Left ventricle myocardium superior (tissue), 1 donor: Measurements from ENCODE around the gene IL6. TPM values are rescaled to one million over a fixed set of nuclear protein-coding genes. Genes with fewer than 3 reads are reported as not detected.
"Not testable (repeated sequence)": the region's sequence is repeated elsewhere in the genome, so short reads cannot be mapped to it uniquely, and the experiment has no call there.

Experiments
- ATAC-seq: fragments of 200-7000 bp; cut with Tn5 transposase; one replicate; pipeline ENCODE4 v1.9.1; 2020; ENCODE audit warnings: mild to moderate bottlenecking, moderate library complexity
- DNase-seq: peaks from one replicate; pipeline ENCODE4 v3.0.0-alpha.2; 2020
- intact Hi-C: fragments of 100-400 bp; cut with micrococcal nuclease; formaldehyde crosslinking; loops from one replicate; pipeline ENCODE4 v1.11.0; 2022
- long read RNA-seq: library from polyadenylated mRNA; unstranded; transcript quantifications from one replicate; pipeline ENCODE4 v2.0.0, GENCODE V29; 2021
- total RNA-seq: library from RNA; stranded (reverse); fragmentation: NEBNext Ultra II Directional; extraction: Animal tissue kit (Norgen Biotek cat#: 25700); gene quantifications from one replicate; pipeline ENCODE4 v1.2.1, GENCODE V29; 2021
- donor health status: DM: no; HTN: yes; CAD: no; lungs with severe emphysema.

Gene IL6
- 1.2 TPM for total RNA-seq
- long read RNA-seq, partial matches to known transcripts = 0 of 1 reads
- long read RNA-seq, other reads (novel, unspliced or antisense) = 0 of 1 reads

DNA sequence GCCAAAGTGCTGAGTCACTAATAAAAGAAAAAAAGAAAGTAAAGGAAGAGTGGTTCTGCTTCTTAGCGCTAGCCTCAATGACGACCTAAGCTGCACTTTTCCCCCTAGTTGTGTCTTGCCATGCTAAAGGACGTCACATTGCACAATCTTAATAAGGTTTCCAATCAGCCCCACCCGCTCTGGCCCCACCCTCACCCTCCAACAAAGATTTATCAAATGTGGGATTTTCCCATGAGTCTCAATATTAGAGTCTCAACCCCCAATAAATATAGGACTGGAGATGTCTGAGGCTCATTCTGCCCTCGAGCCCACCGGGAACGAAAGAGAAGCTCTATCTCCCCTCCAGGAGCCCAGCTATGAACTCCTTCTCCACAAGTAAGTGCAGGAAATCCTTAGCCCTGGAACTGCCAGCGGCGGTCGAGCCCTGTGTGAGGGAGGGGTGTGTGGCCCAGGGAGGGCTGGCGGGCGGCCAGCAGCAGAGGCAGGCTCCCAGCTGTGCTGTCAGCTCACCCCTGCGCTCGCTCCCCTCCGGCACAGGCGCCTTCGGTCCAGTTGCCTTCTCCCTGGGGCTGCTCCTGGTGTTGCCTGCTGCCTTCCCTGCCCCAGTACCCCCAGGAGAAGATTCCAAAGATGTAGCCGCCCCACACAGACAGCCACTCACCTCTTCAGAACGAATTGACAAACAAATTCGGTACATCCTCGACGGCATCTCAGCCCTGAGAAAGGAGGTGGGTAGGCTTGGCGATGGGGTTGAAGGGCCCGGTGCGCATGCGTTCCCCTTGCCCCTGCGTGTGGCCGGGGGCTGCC is at the start of gene IL6:
IL6 (plus strand) TSS at position 294 of the 807 bp plus-strand sequence; CDS start at position 357, 63 bp downstream.
- DNase-seq (peak; percentile 92), ATAC-seq (peak; percentile 95)
- intact Hi-C loops = no loop called here

DNA sequence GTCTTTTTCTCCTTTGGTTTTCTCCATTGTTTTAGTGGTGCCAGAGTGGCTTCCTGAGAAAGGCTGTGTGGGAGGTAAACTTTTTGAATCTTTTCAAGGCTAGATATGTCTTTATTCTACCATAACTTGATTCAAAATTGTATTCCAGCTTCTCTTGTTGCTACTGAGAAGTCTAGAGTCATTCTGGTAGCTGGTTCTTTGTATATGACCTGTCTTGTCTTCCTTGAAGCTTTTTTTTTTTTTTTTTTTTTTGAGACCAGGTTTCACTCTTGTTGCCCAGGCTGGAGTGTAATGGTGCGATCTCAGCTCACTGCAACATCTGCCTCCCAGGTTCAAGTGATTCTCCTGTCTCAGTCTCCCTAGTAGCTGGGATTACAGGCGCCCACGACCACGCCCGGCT is 49.7 kb upstream of the IL6 start:
- ATAC-seq, intact Hi-C loops, DNase-seq: not testable (repeated sequence)

DNA sequence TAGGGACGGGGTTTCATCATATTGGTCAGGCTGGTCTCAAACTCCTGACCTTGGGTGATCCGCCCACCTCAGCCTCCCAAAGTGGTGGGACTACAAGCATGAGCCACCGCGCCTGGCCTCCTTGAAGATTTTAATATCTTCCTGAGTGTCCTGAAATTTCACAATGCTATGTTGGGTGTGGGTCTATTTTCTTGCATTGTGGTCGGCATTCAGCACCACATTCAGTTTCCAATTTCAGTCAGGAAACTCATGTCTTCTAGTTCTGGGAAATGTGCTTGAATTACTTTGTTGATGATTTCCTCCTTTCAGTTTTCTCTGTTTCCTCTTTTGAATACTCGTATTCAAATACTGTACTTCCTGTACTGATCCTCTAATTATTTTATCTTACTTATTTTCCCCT is 49.3 kb upstream of the IL6 start:
- intact Hi-C loops = no loop called here
- ATAC-seq (no peak), DNase-seq (no peak)

DNA sequence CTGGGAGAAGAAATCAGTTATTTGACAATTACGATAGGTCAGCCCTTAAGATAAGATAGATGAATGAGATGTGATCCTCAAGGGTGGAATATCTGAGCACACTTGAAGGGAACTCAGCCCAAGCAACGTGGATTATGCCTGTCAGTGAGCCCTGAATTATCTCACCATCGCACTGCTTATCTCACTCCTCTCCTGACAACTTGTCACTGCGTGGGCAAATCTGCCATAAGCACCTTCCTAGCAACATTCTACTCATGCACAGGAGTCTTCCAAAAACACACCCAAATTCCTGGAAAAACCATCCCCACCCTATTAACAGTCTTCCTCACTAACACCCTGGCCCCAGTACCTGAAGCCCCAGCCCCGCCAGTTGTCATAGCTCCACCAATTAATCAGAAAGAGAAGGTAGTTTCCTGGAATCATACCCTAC is 46.5 kb upstream of the IL6 start:
- intact Hi-C loops = no loop called here
- ATAC-seq (no peak), DNase-seq (no peak)

DNA sequence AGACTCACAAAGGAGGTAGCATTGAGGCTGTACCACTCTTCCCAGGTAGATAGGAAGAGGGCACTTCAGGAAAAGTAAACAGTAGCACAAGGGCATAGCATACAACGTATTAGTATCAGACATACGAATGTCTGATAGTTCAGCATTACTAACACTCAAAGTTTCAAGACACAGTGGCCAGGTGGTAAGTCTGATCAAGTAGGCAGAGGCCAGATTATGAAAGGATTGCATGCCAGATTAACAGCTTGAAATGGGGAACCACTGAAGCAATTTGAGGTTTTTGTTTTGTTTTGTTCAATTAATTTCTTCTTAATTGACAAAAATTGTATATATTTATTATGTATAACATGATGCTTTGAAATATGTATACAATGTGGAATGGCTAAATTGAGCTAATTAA is 45.7 kb upstream of the IL6 start:
- intact Hi-C loops = no loop called here
- ATAC-seq = no peak
- no peak for DNase-seq

DNA sequence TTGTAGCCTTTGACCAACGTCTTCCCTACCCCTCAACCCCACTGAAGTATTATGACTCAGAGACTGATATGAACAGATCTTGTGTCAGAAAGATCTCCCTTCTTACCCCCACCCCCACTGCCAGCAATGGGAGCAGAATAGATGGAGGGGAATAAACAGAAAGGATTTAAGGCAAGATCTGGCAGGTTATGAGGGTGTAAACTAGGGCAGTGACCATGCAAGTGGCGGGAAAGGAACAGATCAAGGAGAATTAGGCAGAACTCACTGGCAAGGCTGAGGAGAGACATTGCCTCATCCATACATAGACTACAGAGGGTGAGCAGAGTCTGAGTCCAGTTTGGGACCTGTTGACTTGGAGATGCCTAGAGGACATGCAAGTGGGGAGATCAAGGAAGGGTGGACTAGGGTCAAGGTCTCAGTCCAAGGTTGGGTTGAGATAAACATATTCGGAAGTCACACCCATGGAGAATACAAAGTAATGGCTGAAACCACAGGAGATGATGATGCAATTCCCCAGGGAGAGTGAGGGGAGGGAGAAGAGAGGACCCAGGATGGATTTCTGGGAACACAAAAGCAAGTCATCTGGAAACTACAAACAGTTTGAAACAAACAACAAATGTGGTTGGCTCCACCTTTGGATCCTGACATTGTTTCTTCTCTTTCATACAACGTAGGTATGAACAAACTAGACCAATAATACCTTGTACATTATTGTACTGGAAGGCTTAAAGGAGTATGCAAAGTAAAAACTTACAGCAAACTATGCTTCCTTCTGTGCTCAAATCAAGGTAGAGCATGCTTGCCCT is 44.9 kb upstream of the IL6 start:
- no peak for ATAC-seq

DNA sequence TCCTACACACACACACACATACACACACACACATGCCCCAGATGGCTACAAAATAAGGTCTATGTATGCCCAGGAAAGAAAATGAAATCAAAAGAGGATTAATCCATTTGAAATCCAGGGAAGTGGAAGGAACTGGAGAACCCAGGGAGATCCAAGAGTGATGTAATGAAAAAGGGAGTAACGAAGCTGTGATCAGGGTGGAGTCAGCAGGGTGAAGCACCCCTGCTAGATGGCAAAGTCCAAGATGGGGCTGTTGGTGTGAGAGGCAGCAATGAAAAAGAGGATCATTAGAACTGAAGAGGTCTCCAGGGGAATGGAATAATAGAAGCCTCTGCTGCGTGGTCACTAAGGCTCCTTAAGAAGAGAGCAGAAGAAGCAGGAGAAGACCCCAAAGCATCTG is 43.6 kb upstream of the IL6 start:
- ATAC-seq (no peak), DNase-seq (no peak)
- intact Hi-C loops = no loop called here

More for the DNA sequence above, 44.9 kb upstream of the IL6 start:
- intact Hi-C loops = no loop called here
- DNase-seq = no peak

DNA sequence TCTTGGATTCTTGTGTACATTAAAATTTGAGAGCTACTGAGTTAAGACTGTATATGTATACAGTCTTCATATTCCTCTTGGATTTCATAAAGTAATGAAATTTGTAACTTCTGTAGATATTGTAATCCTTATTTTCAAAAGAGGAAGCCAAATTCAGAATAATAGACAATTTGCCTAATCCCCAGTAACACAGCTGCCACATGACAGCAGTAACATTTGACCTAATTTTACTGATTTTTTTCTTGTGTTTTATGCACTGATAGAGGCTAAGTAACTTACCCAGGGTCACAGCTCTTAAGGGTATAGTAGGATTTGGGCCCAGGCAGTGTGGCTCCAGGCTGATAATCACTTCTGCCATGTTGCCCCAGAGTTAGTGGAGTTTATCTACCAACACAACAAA is 40.4 kb upstream of the IL6 start:
- no peak for ATAC-seq

DNA sequence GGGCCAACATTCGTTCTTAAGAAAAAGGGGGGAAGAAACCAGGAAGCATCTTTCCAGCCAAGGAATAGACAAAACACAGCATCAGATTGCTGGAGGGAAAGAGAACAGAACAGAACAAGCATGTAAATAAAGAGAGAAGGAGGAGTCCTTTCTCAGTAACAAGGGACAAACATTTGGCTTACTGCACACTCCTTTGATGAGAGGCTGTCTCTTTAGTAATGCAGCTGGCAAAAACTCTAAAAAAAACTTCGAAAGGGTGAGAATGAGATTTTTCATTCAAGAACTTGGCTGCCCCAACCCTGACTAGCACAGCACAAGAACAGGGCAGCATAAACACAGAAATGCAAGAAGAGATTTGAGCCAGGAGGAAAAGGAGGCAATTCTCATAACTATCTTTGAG is 38.9 kb upstream of the IL6 start:
- intact Hi-C loops = no loop called here
- DNase-seq (no peak), ATAC-seq (no peak)

More for the DNA sequence above, 40.4 kb upstream of the IL6 start:
- no peak for DNase-seq
- intact Hi-C loops = no loop called here

DNA sequence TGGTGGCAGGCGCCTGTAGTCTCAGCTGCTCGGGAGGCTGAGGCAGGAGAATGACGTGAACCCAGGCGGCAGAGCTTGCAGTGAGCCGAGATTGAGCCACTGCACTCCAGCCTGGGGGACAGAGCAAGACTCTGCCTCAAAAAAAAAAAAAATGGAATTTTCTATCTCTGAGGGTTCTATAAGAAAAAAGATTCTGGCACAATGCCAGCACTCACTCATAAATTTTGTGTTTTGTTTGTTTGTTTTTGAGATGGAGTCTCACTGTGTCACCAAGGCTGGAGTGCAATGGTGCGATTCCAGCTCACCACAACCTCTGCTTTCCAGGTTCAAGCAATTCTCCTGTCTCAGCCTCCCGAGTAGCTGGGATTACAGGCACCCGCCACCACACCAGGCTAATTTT is 38.1 kb upstream of the IL6 start:
- ATAC-seq, DNase-seq, intact Hi-C loops: not testable (repeated sequence)

DNA sequence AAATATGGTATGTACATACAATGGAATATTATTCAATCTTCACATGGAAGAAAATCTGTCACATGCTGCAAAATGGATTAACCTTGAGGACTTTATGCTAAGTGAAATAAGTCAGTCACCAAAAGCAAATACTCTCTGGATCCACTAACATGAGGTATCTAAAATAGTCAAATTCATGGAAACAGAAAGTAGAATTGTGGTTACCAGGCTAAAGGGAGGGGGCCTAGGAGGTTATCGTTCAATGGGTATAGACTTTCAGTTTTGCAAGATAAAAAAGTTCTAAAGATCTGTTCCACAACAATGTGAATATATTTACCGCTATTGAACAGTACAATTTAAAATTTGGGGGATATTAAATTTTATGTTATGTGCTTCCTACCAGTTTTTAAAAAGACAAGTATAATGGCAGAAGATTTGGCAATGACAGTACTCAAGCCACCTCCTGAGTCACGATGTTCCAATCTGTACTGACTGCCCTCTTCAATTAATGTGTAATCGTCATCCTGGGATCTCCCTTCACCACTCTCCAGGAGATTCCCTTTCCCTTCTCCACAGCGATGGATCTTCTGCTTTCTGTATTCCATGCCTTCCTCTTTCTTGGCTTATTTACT is 32.3 kb upstream of the IL6 start:
- intact Hi-C loops = no loop called here
- DNase-seq (no peak), ATAC-seq (no peak)

DNA sequence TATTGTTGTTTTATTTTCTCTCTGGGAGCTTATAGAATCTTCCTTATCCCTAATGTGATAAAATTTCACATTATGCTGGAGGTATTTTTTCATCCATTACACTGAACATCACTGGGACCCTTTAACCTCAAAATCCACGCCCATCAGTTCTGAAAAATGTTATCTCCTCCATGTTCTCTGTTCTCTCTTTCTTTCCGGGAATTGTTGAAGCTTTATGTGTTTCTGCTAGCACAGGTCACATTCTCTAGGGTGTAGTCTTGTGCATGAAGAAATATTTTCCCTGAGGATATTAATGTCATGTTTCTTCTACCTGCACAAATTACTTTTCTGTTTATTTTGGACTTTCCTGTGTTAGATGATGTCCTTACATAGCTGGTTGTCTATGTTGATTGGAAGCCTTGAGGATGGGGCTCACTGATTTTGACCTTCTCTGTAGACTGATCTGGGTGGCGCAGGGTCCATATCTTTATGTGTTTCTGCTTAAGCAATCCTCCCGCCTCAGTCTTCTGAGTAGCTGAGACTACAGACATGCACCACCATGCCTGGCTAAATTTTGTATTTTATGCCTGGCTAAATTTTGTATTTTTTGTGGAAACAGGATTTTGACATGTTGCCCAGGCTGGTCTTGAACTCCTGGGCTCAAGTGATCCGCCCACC is 31.4 kb upstream of the IL6 start:
- DNase-seq (no peak), ATAC-seq (no peak)
- intact Hi-C loops = no loop called here

DNA sequence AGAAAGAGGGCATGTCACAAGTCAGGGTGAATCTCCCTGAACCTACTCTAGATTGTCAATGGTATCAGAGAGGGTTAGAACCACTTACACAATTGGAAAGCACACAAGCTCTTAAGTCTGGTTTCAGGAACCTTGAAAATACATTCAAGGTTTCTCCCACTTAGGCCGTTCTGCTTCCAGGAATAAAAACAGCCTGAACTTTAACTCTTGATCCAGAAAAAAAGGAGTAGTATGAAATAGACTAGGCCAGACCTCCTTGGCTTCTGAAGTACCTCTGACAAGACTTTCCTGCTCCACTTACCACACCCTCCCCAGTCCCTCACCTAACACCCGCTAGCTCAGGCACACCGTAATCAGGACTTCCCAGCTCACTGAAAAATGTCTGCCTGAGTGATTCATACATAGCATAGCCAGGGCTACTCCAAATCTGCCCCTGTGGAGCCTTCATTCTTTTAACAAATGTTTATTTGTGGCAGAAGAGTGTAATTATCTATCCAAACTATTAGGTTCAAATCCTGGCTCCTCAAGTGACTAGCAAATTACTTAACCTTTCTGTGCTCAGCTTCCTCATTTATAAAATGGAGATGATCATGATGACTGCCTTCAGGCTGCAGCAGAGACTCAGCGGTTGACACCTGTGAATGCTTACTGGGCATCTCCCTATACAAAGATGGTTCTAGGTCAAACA is 30.3 kb upstream of the IL6 start:
- DNase-seq = no peak
- intact Hi-C loops = no loop called here
- ATAC-seq = no peak

DNA sequence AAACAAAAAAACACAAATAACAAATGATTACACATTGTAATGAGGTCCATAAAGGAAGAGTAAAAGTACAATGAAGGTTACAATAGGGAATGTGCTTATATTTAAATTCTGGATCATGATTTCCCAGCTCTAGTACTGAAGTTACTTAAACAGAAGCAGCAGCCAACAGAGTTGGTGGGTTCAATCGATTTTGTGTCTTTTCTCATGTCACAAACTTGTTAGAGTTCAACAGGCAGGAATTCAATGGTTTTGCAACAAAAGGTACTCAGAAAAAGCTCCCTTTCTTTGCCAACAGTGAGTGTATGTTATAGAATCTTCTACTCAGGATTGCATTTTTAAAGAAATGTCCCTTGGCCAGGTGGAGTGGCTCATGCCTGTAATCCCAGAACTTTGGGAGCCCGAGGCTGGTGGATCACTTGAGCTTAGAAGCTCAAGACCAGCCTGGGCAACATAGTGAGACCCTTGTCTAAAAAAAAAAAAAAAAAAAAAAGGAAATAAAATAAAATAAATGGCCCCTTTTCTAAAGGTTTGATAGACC is 29.6 kb upstream of the IL6 start:
- DNase-seq = no peak
- ATAC-seq = no peak
- intact Hi-C loops = no loop called here

DNA sequence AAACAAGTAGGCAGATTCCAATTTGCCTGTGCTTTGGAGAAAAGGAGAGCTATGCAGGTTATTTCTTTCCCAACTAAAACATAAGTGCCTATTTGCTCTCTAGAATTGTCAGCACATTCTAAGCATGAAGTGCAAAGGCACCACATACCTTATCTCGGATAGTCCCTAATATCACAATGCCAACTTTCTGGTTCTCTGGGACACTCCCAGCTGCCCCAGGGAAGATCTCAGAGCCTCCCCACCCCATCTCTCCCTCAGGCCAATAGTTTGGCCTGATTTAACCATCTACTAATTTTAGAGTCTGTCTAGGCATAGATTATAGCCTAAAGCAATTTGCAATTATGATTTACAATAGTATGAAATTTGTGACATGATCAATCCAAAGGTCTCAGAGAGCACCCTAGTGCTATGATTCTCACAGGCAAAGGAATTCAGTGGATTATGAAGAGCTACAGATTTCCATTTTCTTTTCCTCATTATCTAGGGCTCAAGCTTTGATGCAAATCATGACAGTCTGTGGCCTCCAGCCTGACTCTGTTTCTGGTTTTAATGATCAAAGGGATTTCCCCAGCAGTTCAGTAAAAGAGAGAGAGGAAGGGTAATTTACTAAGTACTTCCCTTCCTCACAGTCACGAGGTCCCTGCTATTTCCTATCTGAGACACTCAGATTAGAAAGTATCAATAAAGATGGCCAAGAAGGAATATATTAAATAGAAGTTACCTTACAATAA is 29.0 kb upstream of the IL6 start:
- DNase-seq = no peak
- ATAC-seq = no peak
- intact Hi-C loops = no loop called here

DNA sequence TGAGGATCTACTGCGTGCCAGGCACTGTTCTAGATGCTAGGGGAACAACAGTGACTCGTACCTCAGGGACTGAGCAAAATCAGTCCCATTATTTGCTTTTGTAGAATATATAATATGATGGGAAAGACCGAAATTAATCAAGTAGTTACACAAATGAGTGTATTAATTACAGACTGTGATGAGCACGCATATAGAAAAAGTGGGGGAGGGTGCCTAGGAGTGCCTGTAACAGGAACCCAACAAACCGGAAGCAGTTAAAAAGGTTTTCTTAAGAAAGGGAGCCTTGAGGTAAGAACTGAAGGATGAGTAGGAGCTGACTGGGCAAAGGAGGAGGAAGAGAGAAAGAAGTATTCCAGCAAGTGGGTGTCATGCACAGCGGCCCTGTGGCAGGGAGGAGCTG is 28.2 kb upstream of the IL6 start:
- intact Hi-C loops = no loop called here
- DNase-seq = no peak
- no peak for ATAC-seq

DNA sequence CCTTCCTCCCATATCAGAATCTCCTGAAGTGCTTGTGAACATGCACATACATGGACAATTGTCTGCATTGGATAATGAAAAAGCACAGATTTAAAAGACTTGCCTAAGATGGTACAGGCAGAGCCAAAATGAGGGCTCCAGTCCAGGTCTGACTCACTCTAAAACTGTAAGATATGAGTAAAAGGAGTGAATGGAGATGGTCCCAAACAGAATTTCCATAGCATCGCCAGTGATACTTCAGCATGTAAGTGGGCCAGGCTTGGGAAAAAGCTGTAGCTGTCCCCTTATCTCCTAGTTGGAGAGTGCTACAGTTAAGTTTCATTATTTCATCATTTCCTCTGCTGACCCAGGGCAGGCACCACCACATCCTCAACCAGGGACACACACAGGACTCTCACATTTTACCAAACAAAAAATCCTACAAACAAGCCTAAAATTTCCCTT is 26.4 kb upstream of the IL6 start:
- ATAC-seq (no peak), DNase-seq (no peak)
- intact Hi-C loops = no loop called here

DNA sequence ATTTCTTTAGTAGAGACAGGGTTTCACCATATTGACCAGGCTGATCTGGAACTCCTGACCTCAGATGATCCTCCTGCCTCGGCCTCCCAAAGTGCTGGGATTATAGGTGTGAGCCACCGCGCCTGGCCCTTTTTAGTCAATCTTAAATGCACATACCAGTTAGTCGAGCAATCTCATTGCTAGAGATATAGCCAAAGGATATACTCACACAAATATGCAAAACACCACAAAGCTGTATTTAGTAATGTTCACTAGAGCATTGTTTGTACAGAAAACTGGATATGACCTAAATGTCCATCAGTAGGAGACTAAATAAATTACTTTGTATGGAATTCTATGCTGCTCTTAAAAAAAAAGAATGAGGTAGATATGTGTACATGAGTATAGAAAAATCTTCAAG is 24.5 kb upstream of the IL6 start:
- intact Hi-C loops = no loop called here
- no peak for ATAC-seq

More for the DNA sequence above, 24.5 kb upstream of the IL6 start:
- no peak for DNase-seq
